ENCODE measurements around the gene GPR146.
A peak's percentile ranks its signal among the peaks of the same experiment; 100 is the strongest.
"Not testable (repeated sequence)": the region's sequence is repeated elsewhere in the genome, so short reads cannot be mapped to it uniquely, and the experiment has no call there.

Gene GPR146

DNA sequence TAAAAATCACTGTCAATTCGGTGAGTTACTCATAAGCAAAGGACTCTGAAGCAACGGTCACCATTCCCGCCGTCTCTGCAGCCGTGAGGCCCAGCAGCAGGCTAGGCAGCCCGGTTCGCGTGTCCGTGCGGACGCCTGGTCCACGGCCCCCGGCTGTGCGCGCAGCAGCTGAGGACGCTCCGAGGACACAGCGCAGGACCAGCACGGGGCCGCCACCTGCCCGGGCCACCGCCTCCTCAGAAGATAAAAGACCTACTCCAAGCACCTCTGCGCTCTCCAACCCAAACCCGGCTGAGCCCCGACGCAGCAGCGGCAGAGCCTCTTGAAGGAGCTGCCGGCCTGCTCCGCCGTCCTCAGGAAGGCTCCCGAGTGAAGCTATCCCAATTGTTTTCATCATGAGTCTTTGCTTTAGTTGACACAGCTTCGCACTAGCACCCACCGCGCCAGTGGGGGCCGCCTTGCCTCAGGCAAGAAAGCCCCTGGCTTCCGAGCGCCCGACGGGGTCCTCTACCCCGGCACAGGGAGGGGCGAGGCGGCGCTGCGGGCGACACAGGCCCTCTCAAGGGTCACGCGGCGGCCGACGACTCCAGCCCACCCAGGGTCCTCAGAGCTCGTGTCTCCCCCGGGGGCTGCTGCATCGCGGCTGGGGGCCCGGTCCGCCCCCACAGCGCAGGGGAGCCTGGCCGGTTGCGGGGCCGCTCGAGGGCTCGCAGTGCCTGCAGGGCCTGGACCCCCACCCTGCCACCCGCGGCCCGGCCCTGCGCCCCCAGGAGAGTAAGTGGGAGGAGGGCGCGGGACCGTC lies 16.9 kb upstream of the GPR146 start:
- DNase-seq, result peak; percentile 26

DNA sequence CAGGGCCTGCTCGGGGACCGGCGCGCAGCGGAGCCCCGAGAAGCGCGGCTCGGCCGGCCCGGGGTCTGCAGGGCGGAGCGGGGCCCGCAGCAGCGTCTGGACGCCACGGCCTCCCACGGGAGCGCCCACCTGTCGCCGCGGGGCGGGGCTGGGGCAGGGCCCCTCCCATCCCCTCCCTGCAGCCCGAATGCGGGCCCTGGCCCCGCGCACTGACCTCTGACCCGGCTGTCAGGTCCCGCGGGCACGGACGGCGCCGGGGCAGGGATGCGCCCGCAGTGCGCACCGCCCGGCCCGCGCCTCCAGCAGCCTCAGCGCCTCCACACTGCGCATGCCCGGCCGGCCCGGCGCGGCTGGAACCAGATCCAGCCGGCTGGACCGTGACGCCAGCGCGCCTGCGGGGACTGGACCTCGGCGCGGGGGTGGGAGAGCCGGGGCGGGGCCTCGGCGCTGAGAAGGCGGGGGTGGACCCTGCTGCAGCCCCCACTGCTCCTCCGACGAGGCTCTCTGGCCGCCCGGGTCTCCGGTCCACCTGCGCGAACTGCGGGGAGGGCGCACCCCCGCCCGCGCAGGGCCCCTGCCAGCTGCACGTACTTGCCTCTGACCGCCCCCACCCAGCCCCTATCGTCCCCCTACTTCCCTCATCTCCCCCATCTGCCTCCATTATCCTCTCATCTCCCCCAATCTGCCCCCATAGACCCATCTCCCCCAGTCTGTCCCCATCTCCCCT lies 16.1 kb upstream of the GPR146 start:
- DNase-seq, result peak; percentile 78

GRCh38 chr7:1028775-1029636 lies 15.3 kb upstream of the GPR146 start:
- DNase-seq, result peak; percentile 58

DNA sequence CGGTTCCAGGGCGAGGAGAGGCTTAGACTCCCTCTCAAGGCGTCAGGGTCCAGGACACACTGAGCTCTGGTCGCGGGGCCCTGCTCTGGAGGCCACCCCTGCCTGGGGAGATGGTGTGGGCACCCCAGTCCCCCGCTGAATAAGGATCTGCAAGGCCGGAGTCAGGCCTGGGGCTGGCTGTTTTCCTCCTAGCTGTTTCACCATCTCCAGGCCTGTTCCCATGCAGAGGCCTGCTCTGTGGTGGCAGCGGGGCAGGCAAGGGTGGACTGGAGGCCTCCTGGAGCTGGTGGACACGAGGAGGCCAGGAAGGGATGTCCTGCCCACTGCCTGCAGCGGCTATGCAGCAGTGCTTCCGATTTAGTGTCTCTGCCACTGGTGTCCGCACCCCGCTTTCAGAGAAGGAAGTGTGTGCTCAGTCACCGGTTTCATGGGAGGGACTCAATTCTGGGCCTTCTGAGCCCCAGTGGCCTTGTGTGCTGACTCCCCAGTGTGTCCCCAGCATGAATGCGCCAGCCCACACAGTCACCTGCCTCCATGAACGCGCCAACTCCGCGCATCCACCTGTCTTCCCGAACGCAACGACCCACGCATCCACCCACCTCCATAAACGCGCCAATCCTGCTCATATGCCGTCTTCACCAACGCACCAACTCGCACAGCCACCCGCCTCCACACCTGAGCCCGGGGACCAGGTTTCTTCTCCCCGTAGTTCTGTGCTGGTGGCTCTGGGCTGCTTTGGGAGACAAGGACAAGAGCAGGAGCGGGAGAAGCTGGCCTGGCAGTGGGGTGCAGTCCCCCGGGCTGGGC lies 14.5 kb upstream of the GPR146 start:
- no peak for DNase-seq

- DNase-seq, result no peak
Observed at GRCh38 chr7:1030444-1031070, 13.8 kb upstream of the GPR146 start.

DNA sequence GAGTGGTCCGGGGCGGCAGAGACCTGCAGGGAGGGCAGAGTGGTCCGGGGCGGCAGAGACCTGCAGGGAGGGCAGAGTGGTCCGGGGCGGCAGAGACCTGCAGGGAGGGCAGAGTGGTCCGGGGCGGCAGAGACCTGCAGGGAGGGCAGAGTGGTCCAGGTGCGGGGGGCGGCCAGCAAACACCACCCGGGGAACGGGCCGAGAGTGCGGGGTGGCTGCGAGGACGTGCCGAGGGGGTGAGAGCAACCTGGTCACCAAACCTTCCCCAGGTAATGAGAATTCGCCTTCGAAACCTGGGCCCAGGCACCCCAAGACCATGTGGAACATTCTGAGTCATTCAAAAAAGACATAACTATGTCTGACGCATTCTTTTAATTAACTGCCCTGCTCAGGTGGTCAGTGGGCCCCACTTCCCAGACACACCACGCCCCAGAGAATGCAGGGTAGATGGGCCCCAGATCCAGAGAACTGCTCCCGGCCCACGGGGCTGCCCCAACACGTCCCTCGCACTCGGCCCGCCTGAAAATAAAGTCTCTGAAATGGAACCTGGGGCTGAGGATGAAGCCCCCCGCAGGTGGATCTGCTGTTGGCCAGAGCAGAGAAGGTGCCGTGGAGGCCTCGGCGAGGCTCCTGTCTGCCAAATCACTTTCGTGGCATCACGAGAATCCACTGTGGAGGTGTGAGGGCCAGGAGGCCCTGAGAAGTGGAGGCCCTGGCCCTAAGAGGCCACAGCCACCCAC lies 12.5 kb upstream of the GPR146 start:
- DNase-seq, result no peak

DNA sequence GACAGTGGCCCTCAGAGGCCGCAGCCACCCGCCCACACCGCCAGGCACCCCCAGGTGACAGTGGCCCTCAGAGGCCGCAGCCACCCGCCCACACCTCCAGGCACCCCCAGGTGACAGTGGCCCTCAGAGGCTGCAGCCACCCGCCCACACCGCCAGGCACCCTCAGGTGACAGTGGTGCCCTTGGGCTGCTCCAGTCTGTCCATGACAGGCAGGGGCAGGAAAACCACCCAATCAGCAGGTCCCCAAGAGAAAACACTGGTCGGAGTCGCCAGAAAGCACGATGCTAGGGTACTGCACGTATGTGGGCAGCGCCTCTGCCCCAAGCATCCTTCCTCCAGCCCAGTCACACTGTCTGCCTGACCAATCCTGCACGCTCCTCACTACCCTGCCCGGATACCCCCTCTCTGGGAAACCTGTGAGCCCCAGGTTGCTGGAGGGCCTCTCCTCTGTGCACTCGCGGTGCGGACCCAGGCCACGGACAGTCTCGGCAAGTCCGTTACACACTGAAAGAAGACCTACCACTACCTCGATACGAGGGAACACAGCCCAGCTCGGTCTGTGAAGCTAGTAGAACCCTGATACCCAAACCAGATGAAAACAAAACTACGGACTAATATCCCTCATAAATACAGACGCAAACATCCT lies 11.7 kb upstream of the GPR146 start:
- DNase-seq, result no peak

DNA sequence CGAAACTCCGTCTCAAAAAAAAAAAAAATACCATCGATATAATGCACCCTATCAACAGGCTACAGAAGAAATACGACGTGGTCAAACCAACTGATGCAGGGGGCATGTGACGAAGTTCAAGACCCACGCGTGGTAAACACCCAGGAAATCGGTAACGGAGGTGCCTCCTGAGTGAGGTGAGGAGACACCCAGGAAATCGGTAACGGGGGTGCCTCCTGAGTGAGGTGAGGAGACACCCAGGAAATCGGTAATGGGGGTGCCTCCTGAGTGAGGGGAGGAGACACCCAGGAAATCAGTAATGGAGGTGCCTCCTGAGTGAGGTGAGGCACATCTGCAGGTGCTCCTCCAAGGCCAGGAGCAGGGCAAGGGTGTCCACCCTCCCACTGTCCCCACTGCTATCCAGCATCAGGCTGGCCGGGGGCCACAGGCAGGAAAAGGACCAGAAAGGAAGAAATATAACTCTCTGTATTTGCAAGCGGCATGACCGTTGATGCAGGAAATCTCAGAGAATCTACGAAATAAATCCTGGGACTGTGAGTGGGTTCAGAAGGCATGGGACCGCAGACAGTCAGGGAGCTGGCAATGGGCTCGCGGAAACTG lies 10.7 kb upstream of the GPR146 start:
- no peak for DNase-seq

DNA sequence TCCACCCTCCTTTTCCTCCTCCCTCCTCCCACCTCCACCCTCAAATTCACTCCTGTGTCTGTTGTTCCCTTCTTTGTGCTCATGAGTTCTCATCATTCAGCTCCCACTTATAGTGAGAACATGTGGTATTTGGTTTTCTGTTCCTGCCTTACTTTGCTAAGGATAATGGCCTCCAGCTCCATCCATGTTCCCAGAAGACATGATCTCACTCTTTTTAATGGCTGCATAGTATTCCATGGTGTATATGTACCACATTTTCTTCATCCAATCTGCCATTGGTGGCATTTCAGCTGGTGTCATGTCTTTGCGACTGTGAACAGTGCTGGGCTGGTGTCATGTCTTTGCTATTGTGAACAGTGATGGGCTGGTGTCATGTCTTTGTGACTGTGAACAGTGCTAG lies 9.6 kb upstream of the GPR146 start:
- DNase-seq, result not testable (repeated sequence)

- not testable (repeated sequence) for DNase-seq
Observed at GRCh38 chr7:1036164-1036928, 8.0 kb upstream of the GPR146 start.

DNA sequence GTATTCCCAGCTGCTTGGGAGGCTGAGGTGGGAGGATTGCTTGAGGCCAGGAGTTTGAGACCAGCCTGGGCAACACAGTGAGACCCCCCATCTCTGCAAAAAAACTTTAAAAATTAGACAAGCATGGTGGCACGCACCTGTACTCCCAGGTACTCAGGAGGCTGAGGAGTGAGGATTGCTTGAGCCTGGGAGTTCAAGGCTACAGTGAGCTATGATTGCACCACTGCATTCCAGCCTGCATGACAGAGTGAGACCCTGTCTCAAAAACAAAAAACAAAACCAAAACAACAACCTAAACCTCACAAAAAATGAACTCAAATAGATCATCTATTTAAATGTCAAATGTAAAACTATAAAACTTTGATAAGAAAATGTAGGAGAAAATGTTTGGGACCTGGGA lies 4.1 kb upstream of the GPR146 start:
- DNase-seq, result not testable (repeated sequence)

- no peak for DNase-seq
Observed at GRCh38 chr7:1040790-1041189, 3.6 kb upstream of the GPR146 start.

DNA sequence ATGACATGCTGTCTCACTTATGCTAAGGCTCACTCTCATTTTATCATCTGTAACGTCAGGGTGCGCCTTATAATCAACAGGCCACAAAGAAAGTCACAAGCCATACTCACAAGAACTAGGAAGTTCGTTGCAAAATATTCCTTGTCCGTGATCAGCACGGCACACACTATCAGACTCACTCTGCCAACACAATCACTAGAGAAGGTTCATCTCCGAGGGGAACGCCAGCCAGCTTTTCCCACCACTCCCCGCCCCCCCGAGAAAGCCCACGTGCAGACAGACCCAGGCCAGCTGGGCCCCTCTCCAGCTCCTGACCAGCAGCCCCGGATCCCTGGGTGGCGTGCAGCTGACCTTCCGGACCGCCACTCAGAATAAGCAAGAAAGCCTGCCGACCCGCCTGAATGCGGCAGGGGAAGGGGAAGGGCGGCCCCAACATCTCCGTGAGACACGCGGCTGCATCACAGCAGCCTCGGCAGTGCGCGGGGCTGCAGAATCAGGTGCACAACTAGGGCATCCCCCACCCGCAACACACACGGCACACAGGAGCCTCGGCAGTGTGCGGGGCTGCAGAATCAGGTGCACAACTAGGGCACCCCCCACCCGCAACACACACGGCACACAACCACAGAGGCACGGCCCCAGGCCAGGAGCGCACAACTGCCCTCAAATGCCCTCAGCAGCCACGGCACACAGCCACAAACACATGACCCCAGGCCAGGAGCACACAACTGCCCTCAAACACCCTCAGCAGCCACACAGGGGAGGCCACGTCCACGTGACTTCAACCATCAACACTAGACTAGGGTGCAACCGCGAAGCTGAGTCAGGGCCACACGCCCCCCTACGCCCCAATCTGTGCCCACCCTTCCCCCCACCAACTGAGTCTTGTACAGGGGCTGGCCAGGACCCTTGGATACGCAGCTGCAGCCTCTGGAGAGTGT lies 2.5 kb upstream of the GPR146 start:
- DNase-seq, result no peak

GRCh38 chr7:1042492-1042833 lies 1.9 kb upstream of the GPR146 start:
- no peak for DNase-seq

DNA sequence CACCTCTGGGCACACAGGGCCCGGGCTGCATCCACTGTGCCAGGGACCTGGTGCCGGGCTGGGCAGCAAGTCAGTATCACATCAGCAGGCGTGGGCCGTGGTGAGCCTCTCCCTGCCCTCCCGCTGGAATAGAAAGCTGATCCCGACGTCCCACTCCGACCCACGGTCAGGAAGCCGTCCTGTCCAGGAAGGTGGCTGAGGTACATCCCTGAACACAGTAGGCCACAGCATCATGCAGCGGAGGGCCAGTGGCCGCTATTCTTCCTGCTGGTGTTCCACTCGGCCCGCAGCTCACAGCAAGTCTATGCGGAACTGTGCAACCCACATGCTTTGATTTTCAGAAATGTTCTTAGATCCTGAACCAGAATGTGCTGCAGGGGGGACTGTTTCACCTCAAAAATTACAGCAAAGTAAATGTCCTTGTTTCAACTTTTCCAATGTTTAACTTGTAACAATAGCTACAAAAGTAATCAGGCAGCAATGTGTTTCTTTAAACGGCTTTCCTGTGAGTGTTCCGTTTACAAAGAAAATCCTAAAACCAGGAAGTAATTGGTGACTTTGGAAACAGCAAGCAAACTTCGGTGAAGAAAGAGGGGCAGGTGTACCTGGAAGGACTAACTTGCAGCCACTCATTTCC lies 676 bp upstream of the GPR146 start:
- no peak for DNase-seq

- DNase-seq, result no peak
Observed at GRCh38 chr7:1045069-1046063, 1.0 kb downstream of the GPR146 start.

All from activated T-cell treated with anti-CD3 and anti-CD28 coated beads, Interleukin-2, amount 50 U/mL, for 1 hour (primary cell).